ENCODE results near the gene TNFSF12.

DNA sequence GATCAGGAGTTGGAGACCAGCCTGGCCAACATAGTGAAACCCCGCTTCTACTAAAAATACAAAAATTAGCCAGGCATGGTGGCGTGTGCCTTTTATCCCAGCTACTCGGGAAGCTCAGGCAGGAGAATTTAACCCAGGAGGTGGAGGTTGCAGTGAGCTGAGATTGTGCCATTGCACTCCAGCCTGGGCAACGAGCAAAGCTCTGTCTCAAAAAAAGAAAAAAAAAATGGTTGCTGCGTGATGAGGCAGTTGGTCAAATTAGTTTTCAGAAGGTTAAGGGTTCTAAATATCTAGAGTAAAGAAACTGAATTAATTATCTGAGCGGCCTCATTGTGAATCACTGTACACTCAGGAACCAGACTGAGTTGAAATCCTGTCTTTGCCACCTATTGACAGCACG is 27.1 kb downstream of the TNFSF12 start:
- TF ChIP-seq, protein P1, sequence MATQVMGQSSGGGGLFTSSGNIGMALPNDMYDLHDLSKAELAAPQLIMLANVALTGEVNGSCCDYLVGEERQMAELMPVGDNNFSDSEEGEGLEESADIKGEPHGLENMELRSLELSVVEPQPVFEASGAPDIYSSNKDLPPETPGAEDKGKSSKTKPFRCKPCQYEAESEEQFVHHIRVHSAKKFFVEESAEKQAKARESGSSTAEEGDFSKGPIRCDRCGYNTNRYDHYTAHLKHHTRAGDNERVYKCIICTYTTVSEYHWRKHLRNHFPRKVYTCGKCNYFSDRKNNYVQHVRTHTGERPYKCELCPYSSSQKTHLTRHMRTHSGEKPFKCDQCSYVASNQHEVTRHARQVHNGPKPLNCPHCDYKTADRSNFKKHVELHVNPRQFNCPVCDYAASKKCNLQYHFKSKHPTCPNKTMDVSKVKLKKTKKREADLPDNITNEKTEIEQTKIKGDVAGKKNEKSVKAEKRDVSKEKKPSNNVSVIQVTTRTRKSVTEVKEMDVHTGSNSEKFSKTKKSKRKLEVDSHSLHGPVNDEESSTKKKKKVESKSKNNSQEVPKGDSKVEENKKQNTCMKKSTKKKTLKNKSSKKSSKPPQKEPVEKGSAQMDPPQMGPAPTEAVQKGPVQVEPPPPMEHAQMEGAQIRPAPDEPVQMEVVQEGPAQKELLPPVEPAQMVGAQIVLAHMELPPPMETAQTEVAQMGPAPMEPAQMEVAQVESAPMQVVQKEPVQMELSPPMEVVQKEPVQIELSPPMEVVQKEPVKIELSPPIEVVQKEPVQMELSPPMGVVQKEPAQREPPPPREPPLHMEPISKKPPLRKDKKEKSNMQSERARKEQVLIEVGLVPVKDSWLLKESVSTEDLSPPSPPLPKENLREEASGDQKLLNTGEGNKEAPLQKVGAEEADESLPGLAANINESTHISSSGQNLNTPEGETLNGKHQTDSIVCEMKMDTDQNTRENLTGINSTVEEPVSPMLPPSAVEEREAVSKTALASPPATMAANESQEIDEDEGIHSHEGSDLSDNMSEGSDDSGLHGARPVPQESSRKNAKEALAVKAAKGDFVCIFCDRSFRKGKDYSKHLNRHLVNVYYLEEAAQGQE (IDR thresholded peaks at IDR 0.05), result no peak
- TF ChIP-seq, protein P2, sequence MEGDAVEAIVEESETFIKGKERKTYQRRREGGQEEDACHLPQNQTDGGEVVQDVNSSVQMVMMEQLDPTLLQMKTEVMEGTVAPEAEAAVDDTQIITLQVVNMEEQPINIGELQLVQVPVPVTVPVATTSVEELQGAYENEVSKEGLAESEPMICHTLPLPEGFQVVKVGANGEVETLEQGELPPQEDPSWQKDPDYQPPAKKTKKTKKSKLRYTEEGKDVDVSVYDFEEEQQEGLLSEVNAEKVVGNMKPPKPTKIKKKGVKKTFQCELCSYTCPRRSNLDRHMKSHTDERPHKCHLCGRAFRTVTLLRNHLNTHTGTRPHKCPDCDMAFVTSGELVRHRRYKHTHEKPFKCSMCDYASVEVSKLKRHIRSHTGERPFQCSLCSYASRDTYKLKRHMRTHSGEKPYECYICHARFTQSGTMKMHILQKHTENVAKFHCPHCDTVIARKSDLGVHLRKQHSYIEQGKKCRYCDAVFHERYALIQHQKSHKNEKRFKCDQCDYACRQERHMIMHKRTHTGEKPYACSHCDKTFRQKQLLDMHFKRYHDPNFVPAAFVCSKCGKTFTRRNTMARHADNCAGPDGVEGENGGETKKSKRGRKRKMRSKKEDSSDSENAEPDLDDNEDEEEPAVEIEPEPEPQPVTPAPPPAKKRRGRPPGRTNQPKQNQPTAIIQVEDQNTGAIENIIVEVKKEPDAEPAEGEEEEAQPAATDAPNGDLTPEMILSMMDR (IDR thresholded peaks at IDR 0.05), result no peak
- TF ChIP-seq RCOR1 (IDR thresholded peaks at IDR 0.05; ENCODE audit: low read depth, low read length), result no peak
- no peak for TF ChIP-seq POLR2AphosphoS2 (conservative IDR thresholded peaks at IDR 0.05; ENCODE audit: low read length)
- TF ChIP-seq POLR2A (IDR thresholded peaks at IDR 0.05; ENCODE audit: low read length), result no peak
- no peak for TF ChIP-seq MYC (IDR thresholded peaks at IDR 0.05; ENCODE audit: borderline replicate concordance, low read length)
- TF ChIP-seq JUN (IDR thresholded peaks at IDR 0.05), result no peak
- TF ChIP-seq, protein P3, sequence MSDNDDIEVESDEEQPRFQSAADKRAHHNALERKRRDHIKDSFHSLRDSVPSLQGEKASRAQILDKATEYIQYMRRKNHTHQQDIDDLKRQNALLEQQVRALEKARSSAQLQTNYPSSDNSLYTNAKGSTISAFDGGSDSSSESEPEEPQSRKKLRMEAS (IDR thresholded peaks at IDR 0.05), result no peak
- TF ChIP-seq SREBF2 (IDR thresholded peaks at IDR 0.05), result no peak
- no peak for TF ChIP-seq BHLHE40 (IDR thresholded peaks at IDR 0.05; ENCODE audit: low read depth, low read length)

Data from A549 (cell line).